ENCODE measurements around the gene KANK2. TPM values are rescaled to one million over a fixed set of nuclear protein-coding genes. Genes with fewer than 3 reads are reported as not detected.

Gene KANK2
- total and polyA plus RNA-seq, 2 of the 8 experiments (the other 6 are each of a cell fraction or from before 2014, with no cell fraction given) = 25.2 to 42.3 TPM

- TF ChIP-seq CHD7 (IDR thresholded peaks at IDR 0.05; ENCODE audit: insufficient replicate concordance, low read length) (no peak), HDAC6 (IDR thresholded peaks at IDR 0.05; ENCODE audit: low read depth, low read length) (no peak), RFX5 (IDR thresholded peaks at IDR 0.05; ENCODE audit: borderline replicate concordance, low read depth, low read length) (no peak), POLR2AphosphoS5 (IDR thresholded peaks at IDR 0.05; ENCODE audit: low read depth, low read length) (no peak), CREB1 (IDR thresholded peaks at IDR 0.05) (no peak), BRCA1 (IDR thresholded peaks at IDR 0.05; ENCODE audit: low read depth, low read length) (no peak), KDM5A (IDR thresholded peaks at IDR 0.05; ENCODE audit: low read length) (no peak), SP4 (IDR thresholded peaks at IDR 0.05; ENCODE audit: low read length) (no peak), TAF1 (IDR thresholded peaks at IDR 0.05; ENCODE audit: low read depth, low read length) (no peak), ASH2L (IDR thresholded peaks at IDR 0.05; ENCODE audit: low read length) (no peak), KDM4A (IDR thresholded peaks at IDR 0.05; ENCODE audit: low read depth, low read length, severe bottlenecking) (no peak), MAX (IDR thresholded peaks at IDR 0.05) (no peak), SP2 (IDR thresholded peaks at IDR 0.05; ENCODE audit: low read length) (no peak), PHF8 (conservative IDR thresholded peaks at IDR 0.05; ENCODE audit: low read depth, low read length) (no peak)
These were observed 35.2 kb upstream of the KANK2 start (continued) for GRCh38 chr19:11232555-11232954.

Data from H1 (cell line).